Hematopoietic multipotent progenitor cell treated with erythropoietin and hydrocortisone succinate and interleukin-3 and kit ligand, for 15 days (in vitro differentiated cells): ENCODE results near the gene PGGT1B.

Source experiments
- DNase-seq: peaks from one replicate; pipeline ENCODE4 v3.0.0-alpha.2; 2015; ENCODE audit warnings: low spot score

The PGGT1B gene

DNA sequence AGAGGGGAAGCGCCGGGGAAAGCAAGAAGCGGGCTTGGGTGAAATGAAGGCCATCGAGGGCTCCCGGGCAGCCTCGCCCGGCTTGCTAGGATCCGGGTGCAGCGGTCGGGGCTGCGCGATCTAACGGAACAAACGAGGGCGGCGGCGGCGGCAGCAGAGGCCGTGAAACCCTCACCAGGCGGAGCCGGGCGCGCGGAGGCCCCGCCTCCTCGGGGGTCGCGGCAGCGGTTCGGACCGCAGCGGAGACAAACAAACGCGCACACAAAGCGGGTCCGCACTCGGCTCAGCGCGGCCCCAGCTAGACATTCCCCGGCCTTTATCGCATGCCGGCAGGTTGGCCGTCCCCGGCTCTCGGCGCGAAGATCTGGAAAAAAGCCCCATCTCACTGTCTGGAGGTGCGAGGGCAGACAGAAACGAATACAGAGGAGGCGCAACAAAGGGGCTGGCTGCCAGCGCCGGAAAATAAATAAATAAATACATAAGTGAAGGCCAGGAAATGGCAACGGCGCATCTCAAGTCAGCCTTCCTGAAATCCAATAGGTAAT, 82.4 kb downstream of the PGGT1B start:
- no peak for DNase-seq

- no peak for DNase-seq
Measured at GRCh38 chr5:115179394-115180164, 83.1 kb downstream of the PGGT1B start.

DNA sequence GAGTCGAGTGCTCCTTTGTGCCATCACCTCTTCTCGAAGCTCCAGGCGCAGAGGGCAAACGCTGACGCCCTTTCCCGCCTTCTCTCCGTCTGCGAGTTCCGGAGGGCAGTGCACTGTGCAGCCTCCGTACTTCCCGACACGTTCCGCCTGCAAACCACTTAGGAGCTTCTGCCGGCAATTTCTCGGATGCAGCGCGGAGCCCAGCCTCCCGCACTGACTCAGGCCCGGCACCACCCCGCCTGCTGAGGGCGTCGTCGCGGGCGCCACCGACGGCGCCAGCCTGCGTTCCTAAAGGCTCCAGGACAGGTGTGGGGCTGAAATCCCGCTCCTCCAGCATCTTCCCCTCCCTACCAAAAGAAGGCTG, 83.7 kb downstream of the PGGT1B start:
- DNase-seq, result no peak

DNA sequence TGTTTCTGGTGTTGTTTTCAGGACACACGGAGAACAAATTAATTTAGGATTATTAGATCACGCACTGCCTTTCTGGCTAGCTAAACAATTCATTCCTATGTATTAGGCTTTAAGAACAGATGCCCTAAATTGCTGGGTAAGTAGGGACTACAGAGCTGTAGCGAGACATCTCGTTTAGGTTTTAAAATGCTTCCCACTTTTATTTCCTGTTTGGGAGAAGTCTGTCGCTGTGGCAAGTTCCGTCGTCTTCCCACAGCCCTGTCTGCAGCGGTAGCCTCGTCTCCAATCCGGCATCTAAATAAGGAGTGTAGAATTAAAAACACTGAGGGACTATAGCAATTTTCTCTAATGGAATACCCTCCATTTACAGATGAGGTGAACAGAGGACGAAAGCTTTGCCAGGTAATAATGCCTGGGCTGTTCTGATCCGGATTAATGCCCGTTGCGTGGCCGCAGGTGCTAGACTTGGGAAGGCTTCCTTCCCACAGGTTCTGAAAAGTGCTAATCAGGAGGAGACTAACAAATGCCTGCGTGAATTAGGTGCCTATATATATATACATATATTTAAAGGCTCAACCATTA, 91.7 kb downstream of the PGGT1B start:
- DNase-seq, result no peak

GRCh38 chr5:115170134-115170928, 92.3 kb downstream of the PGGT1B start:
- DNase-seq, result no peak

GRCh38 chr5:115169487-115170133, 93.1 kb downstream of the PGGT1B start, which contains the start of gene TRIM36:
TSS of gene TRIM36 (minus strand) at chr5:115169908. CDS start at chr5:115169634, 274 bp downstream.
- DNase-seq, result peak; percentile 84

DNA sequence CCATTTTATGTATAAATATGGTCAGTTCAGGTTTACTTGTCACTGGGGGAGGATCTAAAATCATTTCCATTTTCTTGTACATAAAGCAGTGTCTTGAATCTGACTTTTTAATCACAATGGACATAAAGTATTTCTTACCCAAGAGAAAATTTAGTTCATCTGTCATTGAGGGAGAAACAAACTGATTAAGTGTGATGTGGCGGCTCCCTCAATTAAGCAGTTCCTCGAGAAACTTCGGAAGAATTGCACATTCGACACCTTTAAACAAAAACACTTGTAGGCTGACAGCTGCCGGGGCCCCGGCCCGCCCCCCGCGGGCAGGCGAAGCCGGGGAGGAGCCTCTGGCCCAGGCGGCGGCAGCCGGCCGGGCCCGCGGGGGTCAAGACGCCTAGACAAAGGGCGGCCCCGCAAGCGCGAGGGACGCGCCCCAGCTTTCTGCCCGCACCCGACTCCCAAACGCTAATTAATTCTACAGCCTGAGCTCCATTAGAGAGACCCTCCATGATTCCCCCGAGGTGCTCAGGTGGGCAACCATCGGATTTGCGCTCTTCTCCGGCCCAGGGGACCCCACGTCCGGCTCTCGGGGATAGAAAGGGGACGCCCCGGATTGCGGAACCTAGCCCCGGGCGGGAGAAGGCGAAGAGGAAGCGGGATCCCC, 93.7 kb downstream of the PGGT1B start:
- DNase-seq, result no peak

GRCh38 chr5:115166744-115167393, 95.8 kb downstream of the PGGT1B start:
- DNase-seq, result no peak

DNA sequence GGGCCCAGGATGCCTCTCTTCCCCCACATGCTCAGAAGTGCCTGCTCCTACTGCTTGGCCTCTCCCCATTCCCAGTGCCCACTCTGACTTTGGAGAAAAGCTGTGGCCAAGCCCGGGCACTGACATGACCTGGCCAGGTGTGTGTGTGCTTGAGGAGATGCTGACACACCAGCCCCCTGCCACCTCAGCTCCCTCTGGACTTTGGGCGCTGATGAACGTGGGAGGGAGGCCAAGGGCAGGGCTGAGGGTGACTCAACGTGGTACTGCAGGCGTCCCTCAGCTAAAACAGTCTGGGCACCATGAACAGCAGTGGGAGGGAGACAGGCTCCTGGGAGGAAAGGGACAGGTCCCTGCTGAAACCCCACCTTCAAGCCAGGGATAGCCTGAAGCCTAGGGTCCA, 96.9 kb downstream of the PGGT1B start:
- DNase-seq, result no peak

DNA sequence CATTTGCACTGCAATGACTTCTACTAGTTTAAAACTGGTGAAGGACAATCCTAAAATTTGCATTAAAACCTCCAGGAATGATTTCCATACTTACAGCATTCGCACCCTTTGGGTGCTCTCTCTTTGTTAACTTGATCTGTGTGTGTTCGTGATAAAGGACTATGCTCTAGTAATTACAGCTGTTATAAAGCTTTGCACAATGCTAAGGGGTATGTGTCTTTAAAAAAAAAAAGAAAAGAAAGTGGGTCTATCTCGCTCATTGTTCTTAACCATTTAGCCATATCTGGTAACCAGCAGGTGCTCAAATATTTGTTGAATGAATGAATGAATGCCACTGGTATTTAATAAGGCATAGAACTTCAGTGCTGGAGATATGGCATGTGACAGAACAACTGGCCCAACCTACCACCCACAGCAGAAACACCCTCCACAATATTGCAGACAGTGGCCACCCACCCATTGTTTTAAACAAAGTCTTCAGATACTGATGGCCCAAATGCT, 101.7 kb downstream of the PGGT1B start:
- DNase-seq, result no peak
